PFSK-1 (cell line): Measurements from ENCODE around the gene NTM.

Source experiments
- FOXP2 ChIP-seq: optimal IDR thresholded peaks from 2 replicates; pipeline ENCODE3; 2011; ENCODE audit warnings: borderline replicate concordance, control low read depth, inconsistent platforms; ENCODE audit not compliant: insufficient read depth; ENCODE audit errors: extremely low read length, extremely low read depth
- POLR2AphosphoS5 ChIP-seq: IDR thresholded peaks from 2 replicates; pipeline ENCODE4 v1.6.1; 2012; ENCODE audit warnings: low read depth, mild to moderate bottlenecking, control low read depth, low read length, moderate library complexity
- SIN3A ChIP-seq: IDR thresholded peaks from 2 replicates; pipeline ENCODE4 v1.6.1; 2012; ENCODE audit warnings: mild to moderate bottlenecking, low read length, moderate library complexity, borderline replicate concordance; ENCODE audit not compliant: insufficient read depth
- TAF1 ChIP-seq: IDR thresholded peaks from 2 replicates; pipeline ENCODE4 v1.6.1; 2012; ENCODE audit warnings: low read length, control low read depth, borderline replicate concordance; ENCODE audit not compliant: insufficient read depth
- TF ChIP-seq, protein P1 (sequence below), 2 experiments: IDR thresholded peaks; 2 replicates each; pipeline versions ENCODE4 v1.6.1 to v1.8.0; 2011 to 2012; ENCODE audit warnings: low read depth in 2 of 2, low read length in 2 of 2, control low read depth in 1 of 2, inconsistent platforms in 1 of 2, mild to moderate bottlenecking in 1 of 2, moderate library complexity in 1 of 2; ENCODE audit not compliant: insufficient read depth in 1 of 2

Gene NTM

DNA sequence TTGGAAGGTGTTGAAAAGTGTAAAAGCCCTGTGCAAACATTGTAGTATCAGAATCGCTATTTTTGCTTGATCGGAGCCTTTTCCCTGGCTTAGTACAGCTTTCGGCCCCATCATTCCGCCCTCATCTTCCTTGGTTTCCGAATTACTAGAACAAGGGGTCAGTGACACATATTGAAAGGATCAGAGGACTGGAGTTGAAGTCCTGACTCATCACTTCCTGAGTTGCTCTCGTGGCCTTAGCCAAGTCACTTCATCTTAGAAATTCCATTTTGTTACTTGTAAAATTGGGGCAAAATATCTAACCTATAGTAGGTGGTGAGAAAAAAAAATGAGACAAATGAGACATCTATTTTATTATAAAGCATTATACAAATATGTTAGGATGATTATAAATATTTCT is 375.0 kb downstream of the NTM start:
- no peak for TF ChIP-seq FOXP2
- no peak for TF ChIP-seq TAF1

- TF ChIP-seq TAF1: no peak
- TF ChIP-seq, protein P1, sequence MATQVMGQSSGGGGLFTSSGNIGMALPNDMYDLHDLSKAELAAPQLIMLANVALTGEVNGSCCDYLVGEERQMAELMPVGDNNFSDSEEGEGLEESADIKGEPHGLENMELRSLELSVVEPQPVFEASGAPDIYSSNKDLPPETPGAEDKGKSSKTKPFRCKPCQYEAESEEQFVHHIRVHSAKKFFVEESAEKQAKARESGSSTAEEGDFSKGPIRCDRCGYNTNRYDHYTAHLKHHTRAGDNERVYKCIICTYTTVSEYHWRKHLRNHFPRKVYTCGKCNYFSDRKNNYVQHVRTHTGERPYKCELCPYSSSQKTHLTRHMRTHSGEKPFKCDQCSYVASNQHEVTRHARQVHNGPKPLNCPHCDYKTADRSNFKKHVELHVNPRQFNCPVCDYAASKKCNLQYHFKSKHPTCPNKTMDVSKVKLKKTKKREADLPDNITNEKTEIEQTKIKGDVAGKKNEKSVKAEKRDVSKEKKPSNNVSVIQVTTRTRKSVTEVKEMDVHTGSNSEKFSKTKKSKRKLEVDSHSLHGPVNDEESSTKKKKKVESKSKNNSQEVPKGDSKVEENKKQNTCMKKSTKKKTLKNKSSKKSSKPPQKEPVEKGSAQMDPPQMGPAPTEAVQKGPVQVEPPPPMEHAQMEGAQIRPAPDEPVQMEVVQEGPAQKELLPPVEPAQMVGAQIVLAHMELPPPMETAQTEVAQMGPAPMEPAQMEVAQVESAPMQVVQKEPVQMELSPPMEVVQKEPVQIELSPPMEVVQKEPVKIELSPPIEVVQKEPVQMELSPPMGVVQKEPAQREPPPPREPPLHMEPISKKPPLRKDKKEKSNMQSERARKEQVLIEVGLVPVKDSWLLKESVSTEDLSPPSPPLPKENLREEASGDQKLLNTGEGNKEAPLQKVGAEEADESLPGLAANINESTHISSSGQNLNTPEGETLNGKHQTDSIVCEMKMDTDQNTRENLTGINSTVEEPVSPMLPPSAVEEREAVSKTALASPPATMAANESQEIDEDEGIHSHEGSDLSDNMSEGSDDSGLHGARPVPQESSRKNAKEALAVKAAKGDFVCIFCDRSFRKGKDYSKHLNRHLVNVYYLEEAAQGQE (IDR thresholded peaks at IDR 0.05; ENCODE audit: insufficient read depth in 1 of 2, low read depth in 2 of 2, low read length in 2 of 2): no peak
- no peak for TF ChIP-seq FOXP2
- no peak for TF ChIP-seq POLR2AphosphoS5
- TF ChIP-seq SIN3A: no peak
These were observed 375.8 kb downstream of the NTM start for GRCh38 chr11:131746201-131746600.

DNA sequence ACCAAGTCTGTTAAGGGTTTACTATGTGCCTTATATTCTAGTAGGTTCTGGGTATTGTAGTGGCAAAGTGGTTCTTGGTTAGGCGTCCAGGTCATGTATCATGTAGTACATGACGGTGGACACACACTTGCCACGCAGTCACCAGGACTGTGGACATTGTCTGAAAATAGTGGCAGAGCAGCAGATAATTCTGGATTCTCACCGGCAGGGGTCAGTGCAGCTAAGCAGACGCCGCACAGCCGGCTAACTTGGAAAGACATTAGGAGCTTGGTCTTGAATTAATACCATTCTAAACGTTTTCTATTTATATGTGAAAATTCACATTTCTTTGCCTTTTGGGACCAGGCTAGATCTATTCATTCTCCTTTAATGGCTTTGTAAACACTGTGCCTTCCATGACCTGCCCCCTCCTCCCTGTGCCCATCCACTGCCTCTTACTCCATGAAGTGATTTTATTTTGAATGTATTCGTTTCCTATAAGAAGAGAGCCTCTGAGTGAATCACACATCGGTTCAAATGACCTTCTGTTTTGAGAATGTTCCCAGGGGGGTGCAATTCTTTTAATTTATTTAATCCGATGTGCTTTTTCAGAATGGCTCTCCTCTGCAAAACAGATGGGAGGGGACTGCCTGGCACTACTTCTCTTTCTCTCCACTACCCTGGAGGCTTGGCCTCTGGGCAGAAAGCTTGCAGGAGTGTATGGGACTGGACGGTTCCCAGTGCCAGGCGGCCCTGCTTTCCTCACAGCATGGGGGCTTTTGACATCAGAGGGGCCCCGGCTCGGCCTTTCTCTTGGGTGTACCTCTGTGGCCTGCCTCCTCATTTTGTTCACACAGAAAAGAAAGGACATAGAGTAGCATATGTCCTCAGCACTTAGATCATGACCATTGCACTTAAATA is 378.0 kb downstream of the NTM start:
- TF ChIP-seq SIN3A (no peak), FOXP2 (no peak), POLR2AphosphoS5 (no peak), TAF1 (no peak)
- TF ChIP-seq, protein P1 (IDR thresholded peaks at IDR 0.05; ENCODE audit: insufficient read depth in 1 of 2, low read depth in 2 of 2, low read length in 2 of 2): no peak

DNA sequence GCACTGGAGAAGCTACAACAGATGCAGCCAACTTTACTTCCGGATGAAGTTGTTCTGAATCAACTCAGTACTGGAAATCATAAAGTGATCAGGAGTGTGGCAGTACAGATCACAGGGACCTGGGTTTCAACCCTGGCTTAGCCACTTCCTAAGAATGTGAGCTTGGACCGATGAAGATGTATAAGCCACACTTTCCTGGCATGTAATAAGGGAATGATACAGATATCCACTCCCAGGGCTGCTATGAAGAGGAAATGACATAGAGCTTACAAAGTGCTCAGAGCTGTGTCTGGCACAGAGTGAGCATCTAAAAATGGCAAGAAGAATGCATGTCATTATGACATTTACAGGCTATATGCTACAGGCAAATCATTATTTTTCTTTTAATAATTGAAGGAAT is 378.7 kb downstream of the NTM start:
- no peak for TF ChIP-seq FOXP2
- TF ChIP-seq POLR2AphosphoS5: no peak
- no peak for TF ChIP-seq TAF1
- TF ChIP-seq SIN3A: no peak

DNA sequence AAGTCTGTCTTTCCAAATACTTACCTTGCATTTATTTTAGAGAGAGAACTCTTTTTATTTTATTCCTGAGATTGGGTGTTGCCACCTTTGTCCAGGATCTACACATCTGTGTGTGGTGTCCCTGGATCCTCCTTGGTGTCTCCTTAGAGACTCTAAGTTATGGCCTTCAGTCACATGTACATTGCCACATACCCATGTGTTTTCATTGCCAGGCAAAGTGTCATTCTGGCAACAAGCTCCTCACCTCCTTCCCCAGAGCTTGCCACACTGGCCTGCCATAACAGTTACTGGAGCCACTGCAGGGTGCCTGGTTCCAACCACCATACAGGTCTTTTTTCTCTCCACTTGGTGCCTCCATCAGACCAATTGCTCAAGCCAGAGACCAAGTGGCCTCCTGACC is 379.7 kb downstream of the NTM start:
- no peak for TF ChIP-seq SIN3A
- no peak for TF ChIP-seq FOXP2
- no peak for TF ChIP-seq POLR2AphosphoS5
- no peak for TF ChIP-seq TAF1
- TF ChIP-seq, protein P1 (IDR thresholded peaks at IDR 0.05; ENCODE audit: insufficient read depth in 1 of 2, low read depth in 2 of 2, low read length in 2 of 2): no peak

DNA sequence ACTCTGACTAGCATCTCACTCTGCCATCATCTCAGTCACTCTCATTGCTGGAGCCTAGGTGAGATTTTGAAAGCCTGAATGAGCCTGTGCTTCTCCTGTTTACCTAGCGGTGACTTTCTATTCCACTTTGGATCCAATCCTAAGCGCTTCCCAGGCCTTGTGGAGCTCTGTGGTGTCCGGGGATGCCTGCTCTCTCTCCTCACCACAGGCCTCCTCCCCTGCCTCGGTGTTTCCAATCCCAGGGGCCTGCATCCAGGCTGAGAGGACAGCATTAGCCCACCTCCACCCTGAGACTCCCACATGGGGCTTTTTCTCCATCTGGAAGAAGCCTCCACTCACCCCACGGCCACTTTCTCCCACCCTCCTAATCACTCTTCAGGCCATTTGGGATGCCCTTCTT is 380.3 kb downstream of the NTM start:
- no peak for TF ChIP-seq TAF1
- TF ChIP-seq POLR2AphosphoS5: no peak
- TF ChIP-seq, protein P1 (IDR thresholded peaks at IDR 0.05; ENCODE audit: insufficient read depth in 1 of 2, low read depth in 2 of 2, low read length in 2 of 2): no peak
- TF ChIP-seq FOXP2: no peak
- no peak for TF ChIP-seq SIN3A
